GM12878 (cell line): Measurements from ENCODE around the gene SGTA. TPM values are rescaled to one million over a fixed set of nuclear protein-coding genes. Genes with fewer than 3 reads are reported as not detected.

Source experiments
- ATF2 ChIP-seq: IDR thresholded peaks from 2 replicates; pipeline ENCODE4 v1.6.1; 2012; ENCODE audit warnings: low read length, inconsistent platforms
- CBX5 ChIP-seq: sonication (generic); IDR thresholded peaks from 2 replicates; pipeline ENCODE4 v1.6.1; 2016; ENCODE audit warnings: low read depth, moderate library complexity, mild to moderate bottlenecking, inconsistent platforms
- CEBPZ ChIP-seq: fragments of 150-350 bp; IDR thresholded peaks from 2 replicates; pipeline ENCODE4 v1.6.1; 2016; ENCODE audit warnings: low read depth, low read length
- CHD4 ChIP-seq: fragments of 200-600 bp; sonication (generic); IDR thresholded peaks from 2 replicates; pipeline ENCODE4 v1.6.1; 2016; ENCODE audit warnings: mild to moderate bottlenecking
- E2F4 ChIP-seq: IDR thresholded peaks from 2 replicates; pipeline ENCODE4 v1.6.1; 2012; ENCODE audit warnings: low read depth, low read length, improper control_type of control experiment
- E4F1 ChIP-seq: fragments of 450-650 bp; IDR thresholded peaks from 2 replicates; pipeline ENCODE4 v1.6.1; 2018; ENCODE audit warnings: borderline replicate concordance, mild to moderate bottlenecking; ENCODE audit not compliant: partially characterized antibody
- ELK1 ChIP-seq: IDR thresholded peaks from 2 replicates; pipeline ENCODE4 v1.6.1; 2012; ENCODE audit warnings: low read depth, low read length, improper control_type of control experiment
- ETV6 ChIP-seq, 2 experiments: fragments of 450-650 bp in 1 of 2; IDR thresholded peaks in 1 of 2; conservative IDR thresholded peaks in 1 of 2; 2 replicates each; pipeline ENCODE4 v1.6.1; 2014; ENCODE audit warnings: antibody characterized with exemption in 1 of 2, borderline replicate concordance in 1 of 2, low read depth in 1 of 2, mild to moderate bottlenecking in 1 of 2, moderate library complexity in 1 of 2
- KLF5 ChIP-seq: fragments of 450-650 bp; IDR thresholded peaks from 2 replicates; pipeline ENCODE4 v1.6.1; 2014; ENCODE audit warnings: mild to moderate bottlenecking; ENCODE audit not compliant: partially characterized antibody
- MTA3 ChIP-seq: IDR thresholded peaks from 2 replicates; pipeline ENCODE4 v1.6.1; 2012; ENCODE audit warnings: low read length, inconsistent platforms, borderline replicate concordance
- PML ChIP-seq: IDR thresholded peaks from 2 replicates; pipeline ENCODE4 v1.6.1; 2012; ENCODE audit warnings: low read length, inconsistent platforms
- POLR2A ChIP-seq: IDR thresholded peaks from 2 replicates; pipeline ENCODE4 v1.6.1; 2011; ENCODE audit warnings: low read depth, mild to moderate bottlenecking, low read length
- RFX5 ChIP-seq: IDR thresholded peaks from 2 replicates; pipeline ENCODE4 v1.6.1; 2011; ENCODE audit warnings: low read depth, low read length, improper control_type of control experiment
- SMARCA5 ChIP-seq: fragments of 450-650 bp; IDR thresholded peaks from 2 replicates; pipeline ENCODE4 v1.6.1; 2017; ENCODE audit warnings: mild to moderate bottlenecking
- SMC3 ChIP-seq: IDR thresholded peaks from 2 replicates; pipeline ENCODE4 v1.6.1; 2011; ENCODE audit warnings: low read length, improper control_type of control experiment, borderline replicate concordance
- SREBF2 ChIP-seq: IDR thresholded peaks from 2 replicates; pipeline ENCODE4 v1.6.1; 2012; ENCODE audit warnings: mild to moderate bottlenecking, low read length
- TCF7 ChIP-seq: IDR thresholded peaks from 2 replicates; pipeline ENCODE4 v1.6.1; 2014; ENCODE audit warnings: antibody characterized with exemption, borderline replicate concordance
- USF1 ChIP-seq: IDR thresholded peaks from 2 replicates; pipeline ENCODE4 v1.6.1; 2011; ENCODE audit warnings: borderline replicate concordance, low read depth, mild to moderate bottlenecking, moderate library complexity, mixed read lengths, low read length; ENCODE audit not compliant: insufficient read depth; ENCODE audit errors: extremely low read length
- ZNF207 ChIP-seq: fragments of 450-650 bp; IDR thresholded peaks from 2 replicates; pipeline ENCODE4 v1.6.1; 2014; ENCODE audit warnings: antibody characterized with exemption, mild to moderate bottlenecking, borderline replicate concordance
- ZSCAN29 ChIP-seq: fragments of 450-650 bp; IDR thresholded peaks from 2 replicates; pipeline ENCODE4 v1.6.1; 2017; ENCODE audit warnings: mild to moderate bottlenecking, moderate library complexity
- polyA plus RNA-seq, 11 experiments: library from polyadenylated mRNA; depleted of rRNA in 4 of 11; unstranded in 6 of 11; stranded (reverse) in 5 of 11; fragments of >200 nt; fragmentation: Nextera tagmentation in 4 of 11; fragmentation: Illumina TruSeq in 1 of 11; extraction: Ambion mirVana in 4 of 11; extraction: Trizol in 1 of 11; gene quantifications; 1 replicate in 1 of 11; 2 replicates in 10 of 11; pipeline versions ENCODE4 v1.2.1 to v1.2.3, GENCODE V29; 2011 to 2016; ENCODE audit warnings: inconsistent platforms in 2 of 11, missing spikeins in 2 of 11, low read depth in 1 of 11
- total RNA-seq, 4 experiments: library from RNA; depleted of rRNA in 3 of 4; stranded (reverse); fragments of >200 nt in 3 of 4; fragmentation: Illumina TruSeq in 1 of 4; extraction: Trizol in 1 of 4; gene quantifications; 2 replicates each; pipeline versions ENCODE4 v1.2.1 to v1.2.3, GENCODE V29; 2013 to 2021

Gene SGTA
- total and polyA plus RNA-seq, 10 of the 15 experiments (the other 5 are each of a cell fraction or from before 2014, with no cell fraction given): 2.0 to 102 (median 48.2) TPM

- no peak for TF ChIP-seq MTA3
- peak; percentile 63; the same call in 1 of the 2 replicates for TF ChIP-seq SMARCA5
- TF ChIP-seq SMC3: no peak
- no peak for TF ChIP-seq ETV6 (conservative IDR thresholded peaks at IDR 0.05 in 1 of 2, IDR thresholded peaks at IDR 0.05 in 1 of 2; ENCODE audit: borderline replicate concordance in 1 of 2, low read depth in 1 of 2)
- no peak for TF ChIP-seq E4F1
- no peak for TF ChIP-seq TCF7
- no peak for TF ChIP-seq RFX5
- TF ChIP-seq KLF5: no peak
- TF ChIP-seq POLR2A: peak; percentile 95
- TF ChIP-seq ZNF207: 0 out of 2 replicates have a peak, but pooled peaks have one; percentile 74
- TF ChIP-seq USF1: no peak
- peak; percentile 54; the same call in 1 of the 2 replicates for TF ChIP-seq E2F4
- no peak for TF ChIP-seq SREBF2
- TF ChIP-seq CBX5: no peak
- TF ChIP-seq CEBPZ: no peak
- TF ChIP-seq PML: no peak
- TF ChIP-seq CHD4: no peak
- TF ChIP-seq ELK1: no peak
- TF ChIP-seq ZSCAN29: no peak
- TF ChIP-seq ATF2: no peak
Observed at GRCh38 chr19:2785244-2785997, 2.3 kb upstream of the SGTA start, which contains the start of gene THOP1 (continued).
